WTC11 (cell line): ENCODE measurements around the gene ATP6V0B. TPM values are rescaled to one million over a fixed set of nuclear protein-coding genes. Genes with fewer than 3 reads are reported as not detected.

Experiments
- ATAC-seq: fragments of 200-7000 bp; cut with Tn5 transposase; 2 replicates; pipeline ENCODE4 v1.10.0; 2021; ENCODE audit warnings: mild to moderate bottlenecking, moderate library complexity
- Bru-seq: library from RNA; stranded (reverse); fragments of 400-500 nt; gene quantifications from one replicate; lab custom pipeline; 2021; lab: Mats Ljungman, UMichigan
- CTCF ChIA-PET: fragments of 300-600 bp; sonication (Branson Sonifier 250); formaldehyde crosslinking; loops from one replicate; lab custom pipeline; 2021; ENCODE audit warnings: antibody characterized with exemption; lab: Charles Lee
- POLR2A ChIA-PET: fragments of 350-600 bp; sonication (Branson Sonifier 250); formaldehyde crosslinking; loops from one replicate; lab custom pipeline; 2021; ENCODE audit warnings: antibody characterized with exemption; lab: Charles Lee
- DNase-seq: peaks from one replicate; pipeline ENCODE4 v3.0.0; 2021; ENCODE audit warnings: low spot score
- H3K27ac Mint-ChIP-seq: 2 replicates; pipeline ENCODE4 v1.8.0; 2021; ENCODE audit warnings: mixed read lengths
- H3K27me3 Mint-ChIP-seq: 2 replicates; pipeline ENCODE4 v1.8.0; 2021; ENCODE audit warnings: low read depth, mild to moderate bottlenecking, moderate library complexity, mixed read lengths
- H3K36me3 Mint-ChIP-seq: 2 replicates; pipeline ENCODE4 v1.8.0; 2021; ENCODE audit warnings: mixed read lengths
- H3K4me1 Mint-ChIP-seq: 2 replicates; pipeline ENCODE4 v1.8.0; 2022; ENCODE audit warnings: mixed read lengths
- H3K4me3 Mint-ChIP-seq: 2 replicates; pipeline ENCODE4 v1.8.0; 2021; ENCODE audit warnings: mild to moderate bottlenecking, moderate library complexity, mixed read lengths
- H3K9me3 Mint-ChIP-seq: 2 replicates; pipeline ENCODE4 v1.8.0; 2021; ENCODE audit warnings: mixed read lengths
- ARID4B ChIP-seq: sonication (generic); formaldehyde crosslinking; IDR thresholded peaks from 2 replicates; pipeline ENCODE4 v1.8.0; 2023; ENCODE audit warnings: missing genetic modification reagents, mild to moderate bottlenecking, borderline replicate concordance
- ATF3 ChIP-seq: sonication (generic); formaldehyde crosslinking; conservative IDR thresholded peaks from 2 replicates; pipeline ENCODE4 v1.8.1; 2022; ENCODE audit warnings: mild to moderate bottlenecking, missing genetic modification reagents
- CBFB ChIP-seq: sonication (generic); formaldehyde crosslinking; IDR thresholded peaks from 2 replicates; pipeline ENCODE4 v1.8.1; 2022; ENCODE audit warnings: mild to moderate bottlenecking, low read depth, missing genetic modification reagents
- CREM ChIP-seq: sonication (generic); formaldehyde crosslinking; IDR thresholded peaks from 2 replicates; pipeline ENCODE4 v1.8.1; 2022; ENCODE audit warnings: mild to moderate bottlenecking, missing genetic modification reagents, moderate library complexity
- E2F4 ChIP-seq: sonication (generic); formaldehyde crosslinking; IDR thresholded peaks from 2 replicates; pipeline ENCODE4 v1.8.1; 2022; ENCODE audit warnings: low read depth, mild to moderate bottlenecking, moderate library complexity, missing genetic modification reagents, borderline replicate concordance
- E2F5 ChIP-seq: sonication (generic); formaldehyde crosslinking; IDR thresholded peaks from 2 replicates; pipeline ENCODE4 v1.8.1; 2022; ENCODE audit warnings: mild to moderate bottlenecking, moderate library complexity, missing genetic modification reagents
- ESRRA ChIP-seq: sonication (generic); formaldehyde crosslinking; IDR thresholded peaks from 2 replicates; pipeline ENCODE4 v1.8.1; 2022; ENCODE audit warnings: mild to moderate bottlenecking, missing genetic modification reagents, borderline replicate concordance
- FOXJ3 ChIP-seq: sonication (generic); formaldehyde crosslinking; IDR thresholded peaks from 2 replicates; pipeline ENCODE4 v1.9.0; 2021; ENCODE audit warnings: missing genetic modification reagents, mild to moderate bottlenecking, borderline replicate concordance
- FOXK1 ChIP-seq: sonication (generic); formaldehyde crosslinking; IDR thresholded peaks from 2 replicates; pipeline ENCODE4 v1.8.0; 2022; ENCODE audit warnings: mild to moderate bottlenecking, moderate library complexity, missing genetic modification reagents
- GABPB1 ChIP-seq: sonication (generic); formaldehyde crosslinking; IDR thresholded peaks from 2 replicates; pipeline ENCODE4 v1.8.1; 2023; ENCODE audit warnings: mild to moderate bottlenecking, missing genetic modification reagents
- GRHL2 ChIP-seq: fragments of 250-450 bp; sonication (Bioruptor Pico); IDR thresholded peaks from 2 replicates; pipeline ENCODE4 v1.8.0; 2022; ENCODE audit warnings: mild to moderate bottlenecking, moderate library complexity; ENCODE audit not compliant: insufficient replicate concordance, severe bottlenecking
- JUN ChIP-seq: sonication (generic); formaldehyde crosslinking; IDR thresholded peaks from 2 replicates; pipeline ENCODE4 v1.8.0; 2023; ENCODE audit warnings: mild to moderate bottlenecking, missing genetic modification reagents
- KAT7 ChIP-seq: sonication (generic); formaldehyde crosslinking; IDR thresholded peaks from 2 replicates; pipeline ENCODE4 v1.8.1; 2023; ENCODE audit warnings: missing genetic modification reagents, mild to moderate bottlenecking, borderline replicate concordance
- MAX ChIP-seq: sonication (generic); formaldehyde crosslinking; IDR thresholded peaks from 2 replicates; pipeline ENCODE4 v1.8.0; 2022; ENCODE audit warnings: mild to moderate bottlenecking, missing genetic modification reagents
- NFE2L1 ChIP-seq: sonication (generic); formaldehyde crosslinking; IDR thresholded peaks from 2 replicates; pipeline ENCODE4 v1.8.1; 2023; ENCODE audit warnings: missing genetic modification reagents
- PRRX2 ChIP-seq: fragments of 250-450 bp; sonication (Bioruptor Pico); IDR thresholded peaks from 2 replicates; pipeline ENCODE4 v1.8.0; 2021; ENCODE audit warnings: mild to moderate bottlenecking
- SMAD3 ChIP-seq: sonication (generic); formaldehyde crosslinking; IDR thresholded peaks from 2 replicates; pipeline ENCODE4 v1.8.0; 2022; ENCODE audit warnings: missing genetic modification reagents, mild to moderate bottlenecking, borderline replicate concordance
- SP1 ChIP-seq: sonication (generic); formaldehyde crosslinking; conservative IDR thresholded peaks from 2 replicates; pipeline ENCODE4 v1.8.1; 2022; ENCODE audit warnings: missing genetic modification reagents
- TCF7 ChIP-seq: sonication (generic); formaldehyde crosslinking; IDR thresholded peaks from 2 replicates; pipeline ENCODE4 v1.8.0; 2022; ENCODE audit warnings: mild to moderate bottlenecking, low read depth, missing genetic modification reagents, moderate library complexity
- USF1 ChIP-seq: sonication (generic); formaldehyde crosslinking; IDR thresholded peaks from 2 replicates; pipeline ENCODE4 v1.8.0; 2022; ENCODE audit warnings: mild to moderate bottlenecking, missing genetic modification reagents
- ZMAT4 ChIP-seq: fragments of 250-450 bp; sonication (Bioruptor Pico); IDR thresholded peaks from 2 replicates; pipeline ENCODE4 v1.9.0; 2021; ENCODE audit warnings: mild to moderate bottlenecking
- ZNF138 ChIP-seq: sonication (generic); formaldehyde crosslinking; conservative IDR thresholded peaks from 2 replicates; pipeline ENCODE4 v1.8.1; 2022; ENCODE audit warnings: mild to moderate bottlenecking, moderate library complexity, missing genetic modification reagents
- ZNF232 ChIP-seq: sonication (generic); formaldehyde crosslinking; IDR thresholded peaks from 2 replicates; pipeline ENCODE4 v1.8.0; 2022; ENCODE audit warnings: mild to moderate bottlenecking, missing genetic modification reagents
- ZNF263 ChIP-seq: sonication (generic); formaldehyde crosslinking; IDR thresholded peaks from 2 replicates; pipeline ENCODE4 v1.8.1; 2022; ENCODE audit warnings: low read depth, mild to moderate bottlenecking, moderate library complexity, missing genetic modification reagents
- ZNF416 ChIP-seq: fragments of 250-450 bp; sonication (Bioruptor Pico); IDR thresholded peaks from 2 replicates; pipeline ENCODE4 v1.9.0; 2021; ENCODE audit warnings: mild to moderate bottlenecking, inconsistent platforms
- ZNF671 ChIP-seq: fragments of 250-450 bp; sonication (Bioruptor Pico); IDR thresholded peaks from 2 replicates; pipeline ENCODE4 v1.8.0; 2021; ENCODE audit warnings: mild to moderate bottlenecking
- long read RNA-seq, 3 experiments: library from RNA in 1 of 3; library from capped mRNA in 1 of 3; library from polyadenylated mRNA in 1 of 3; unstranded in 2 of 3; stranded (forward) in 1 of 3; transcript quantifications; one replicate each; pipeline ENCODE4 v2.0.0, GENCODE V29; 2021
- total RNA-seq: library from RNA; stranded (reverse); gene quantifications from 3 replicates; pipeline ENCODE4 v1.2.3, GENCODE V29; 2021

Gene ATP6V0B
- 108 to 115 TPM (median 110 TPM) in 3 replicates for total RNA-seq
- percentile 88 among the genes with signal in this experiment for Bru-seq, nascent RNA
- long read RNA-seq, experiment 1, transcript ATP6V0B-201 (7 exons, 944 nt), result minor isoform, 6 of 300 reads
- long read RNA-seq, experiment 1, transcript ATP6V0B-205 (8 exons, 1,298 nt), result major isoform, 260 of 300 reads
- long read RNA-seq, experiment 1, partial matches to known transcripts, result 14 of 300 reads
- long read RNA-seq, experiment 1, other reads (novel, unspliced or antisense), result 15 of 300 reads
- long read RNA-seq, experiment 2, transcript ATP6V0B-205 (8 exons, 1,298 nt), result major isoform, 123 of 156 reads
- long read RNA-seq, experiment 2, partial matches to known transcripts, result 7 of 156 reads
- long read RNA-seq, experiment 2, other reads (novel, unspliced or antisense), result 16 of 156 reads
- long read RNA-seq, experiment 3, transcript ATP6V0B-205 (8 exons, 1,298 nt), result major isoform, 809 of 885 reads
- long read RNA-seq, experiment 3, transcript ATP6V0B-201 (7 exons, 944 nt), result minor isoform, 28 of 885 reads
- long read RNA-seq, experiment 3, partial matches to known transcripts, result 3 of 885 reads
- long read RNA-seq, experiment 3, other reads (novel, unspliced or antisense), result 41 of 885 reads

GRCh38 chr1:43974443-43975248 is at the start of gene ATP6V0B:
Gene ATP6V0B, plus strand, starts transcription at chr1:43974960. Its CDS starts 81 bp downstream, at chr1:43975041.
- Mint-ChIP-seq H3K27ac (peak within 1 kb of the TSS; percentile 93), H3K4me1 (peaks cover 43% of the 10 kb centered on the region), H3K36me3 (peaks cover 36% of the 10 kb centered on the region), H3K4me3 (peak within 1 kb of the TSS; percentile 89), H3K9me3 (no peaks in the 10 kb centered on the region), H3K27me3 (no peaks in the 10 kb centered on the region)
- ATAC-seq (peak; percentile 70), DNase-seq (peak; percentile 96)
- ChIA-PET POLR2A (interaction anchor here (0.6 to 2.3 kb wide), 7 partner anchors 18 to 730 kb away, joined by 3 to 13 read pairs (median 4); partner anchors contain the start of genes CCDC24 and SLC6A9), CTCF (interaction anchor here (0.6 to 2.9 kb wide), 13 partner anchors 14 to 420 kb away, joined by 3 to 23 read pairs (median 3); partner anchors contain the start of genes ARTN and IPO13)
- TF ChIP-seq ATF3 (CRISPR knock-in tag), result no peak
- TF ChIP-seq ESRRA (CRISPR knock-in tag), result no peak; the same call in 1 of the 2 replicates
- peak; percentile 64; the same call in 1 of the 2 replicates for TF ChIP-seq ZNF416 (CRISPR knock-in tag)
- peak; percentile 88 for TF ChIP-seq FOXK1
- no peak for TF ChIP-seq ZNF138
- TF ChIP-seq PRRX2 (CRISPR knock-in tag), result peak; percentile 90; the same call in 1 of the 2 replicates
- peak; percentile 100 for TF ChIP-seq USF1
- peak; percentile 75; the same call in 1 of the 2 replicates for TF ChIP-seq NFE2L1
- peak; percentile 63; the same call in 1 of the 2 replicates for TF ChIP-seq ARID4B (CRISPR knock-in tag)
- TF ChIP-seq TCF7, result no peak
- TF ChIP-seq JUN (CRISPR knock-in tag), result 0 out of 2 replicates have a peak, but pooled peaks have one; percentile 13
- no peak for TF ChIP-seq SMAD3 (CRISPR knock-in tag)
- peak; percentile 71; the same call in 1 of the 2 replicates for TF ChIP-seq GABPB1 (CRISPR knock-in tag)
- TF ChIP-seq ZMAT4 (CRISPR knock-in tag), result peak; percentile 70; the same call in 1 of the 2 replicates
- peak; percentile 75; the same call in 1 of the 2 replicates for TF ChIP-seq KAT7 (CRISPR knock-in tag)
- TF ChIP-seq SP1, result peak; percentile 85
- TF ChIP-seq E2F4 (CRISPR knock-in tag), result peak; percentile 79
- no peak for TF ChIP-seq GRHL2 (CRISPR knock-in tag)
- no peak for TF ChIP-seq CBFB (CRISPR knock-in tag)
- TF ChIP-seq CREM (CRISPR knock-in tag), result peak; percentile 86; the same call in 1 of the 2 replicates
- TF ChIP-seq ZNF263 (CRISPR knock-in tag), result no peak
- TF ChIP-seq ZNF232, result peak; percentile 60; the same call in 1 of the 2 replicates
- peak; percentile 95 for TF ChIP-seq MAX (CRISPR knock-in tag)
- peak; percentile 51; the same call in 1 of the 2 replicates for TF ChIP-seq ZNF671 (CRISPR knock-in tag)
- TF ChIP-seq FOXJ3 (CRISPR knock-in tag), result no peak
- TF ChIP-seq E2F5 (CRISPR knock-in tag), result peak; percentile 91; the same call in 1 of the 2 replicates
